KMS-11 (cell line): ENCODE measurements around the gene FAM222B.
"Not testable (repeated sequence)": the region's sequence is repeated elsewhere in the genome, so short reads cannot be mapped to it uniquely, and the experiment has no call there.

Experiments used
- H2AFZ ChIP-seq: fragments of 200-600 bp; sonication (generic); 2 replicates; pipeline ENCODE4 v1.6.1; 2016; ENCODE audit warnings: antibody characterized with exemption, mixed run types, low read depth
- H3K27ac ChIP-seq: fragments of 200-600 bp; sonication (generic); 2 replicates; pipeline ENCODE4 v1.6.1; 2016; ENCODE audit warnings: mild to moderate bottlenecking, mixed run types
- H3K27me3 ChIP-seq: fragments of 200-600 bp; sonication (generic); 2 replicates; pipeline ENCODE4 v1.6.1; 2017; ENCODE audit warnings: mild to moderate bottlenecking, low read depth, mixed run types, moderate library complexity; ENCODE audit not compliant: insufficient read depth
- H3K36me3 ChIP-seq: fragments of 200-600 bp; sonication (generic); 2 replicates; pipeline ENCODE4 v1.6.1; 2017; ENCODE audit warnings: mild to moderate bottlenecking, mixed run types; ENCODE audit not compliant: insufficient read depth
- H3K4me1 ChIP-seq: fragments of 200-600 bp; sonication (generic); 2 replicates; pipeline ENCODE4 v1.6.1; 2016; ENCODE audit warnings: mild to moderate bottlenecking, low read depth, mixed run types; ENCODE audit not compliant: poor library complexity, severe bottlenecking
- H3K4me2 ChIP-seq: fragments of 200-600 bp; sonication (generic); 2 replicates; pipeline ENCODE4 v1.7.0; 2016; ENCODE audit warnings: mild to moderate bottlenecking, mixed run types
- H3K4me3 ChIP-seq: fragments of 200-600 bp; sonication (generic); IDR thresholded peaks from 2 replicates; pipeline ENCODE4 v1.6.1; 2017; ENCODE audit warnings: low read depth, low read length, mixed read lengths; ENCODE audit not compliant: insufficient read depth
- H3K79me2 ChIP-seq: fragments of 200-600 bp; sonication (generic); 2 replicates; pipeline ENCODE4 v1.6.1; 2016; ENCODE audit warnings: low read depth, mixed run types; ENCODE audit not compliant: insufficient read depth
- H3K9ac ChIP-seq: fragments of 200-600 bp; sonication (generic); 2 replicates; pipeline ENCODE4 v1.6.1; 2016; ENCODE audit warnings: mild to moderate bottlenecking, mixed run types
- H4K20me1 ChIP-seq: fragments of 200-600 bp; sonication (generic); 2 replicates; pipeline ENCODE4 v1.6.1; 2016; ENCODE audit warnings: mild to moderate bottlenecking, mixed run types; ENCODE audit not compliant: insufficient read depth
- TF ChIP-seq, protein P1 (sequence below): fragments of 200-600 bp; sonication (generic); conservative IDR thresholded peaks from 2 replicates; pipeline ENCODE4 v1.6.1; 2017; ENCODE audit warnings: low read depth, mild to moderate bottlenecking, antibody characterized with exemption, low read length, moderate library complexity, mixed read lengths

Gene FAM222B

DNA sequence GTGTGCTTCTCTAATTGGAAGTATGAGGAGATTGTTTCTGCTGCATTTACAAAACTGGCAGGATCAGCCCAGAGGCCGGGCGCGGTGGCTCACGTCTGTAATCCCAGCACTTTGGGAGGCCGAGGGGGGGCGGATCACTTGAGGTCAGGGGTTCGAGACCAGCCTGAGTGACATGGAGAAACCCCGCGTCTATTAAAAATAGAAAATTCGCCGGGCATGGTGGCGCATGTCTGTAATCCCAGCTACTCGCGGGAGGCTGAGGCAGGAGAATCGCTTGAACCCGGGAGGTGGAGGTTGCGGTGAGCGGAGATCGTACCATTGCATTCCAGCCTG is 121.6 kb downstream of the FAM222B start:
- Histone ChIP-seq H3K36me3 (peaks cover 25% of the 10 kb centered on the region; the same call in 1 of the 2 replicates), H3K9ac (peak overlapping the region; percentile 96), H3K4me2 (peak overlapping the region; percentile 72), H3K4me1 (peaks cover 51% of the 10 kb centered on the region), H3K79me2 (peaks cover 41% of the 10 kb centered on the region), H3K27ac (peak overlapping the region; percentile 90), H3K4me3 (peak overlapping the region; percentile 65)
- not testable (repeated sequence) for H4K20me1 ChIP-seq, H2AFZ ChIP-seq, H3K27me3 ChIP-seq
- TF ChIP-seq, protein P1, sequence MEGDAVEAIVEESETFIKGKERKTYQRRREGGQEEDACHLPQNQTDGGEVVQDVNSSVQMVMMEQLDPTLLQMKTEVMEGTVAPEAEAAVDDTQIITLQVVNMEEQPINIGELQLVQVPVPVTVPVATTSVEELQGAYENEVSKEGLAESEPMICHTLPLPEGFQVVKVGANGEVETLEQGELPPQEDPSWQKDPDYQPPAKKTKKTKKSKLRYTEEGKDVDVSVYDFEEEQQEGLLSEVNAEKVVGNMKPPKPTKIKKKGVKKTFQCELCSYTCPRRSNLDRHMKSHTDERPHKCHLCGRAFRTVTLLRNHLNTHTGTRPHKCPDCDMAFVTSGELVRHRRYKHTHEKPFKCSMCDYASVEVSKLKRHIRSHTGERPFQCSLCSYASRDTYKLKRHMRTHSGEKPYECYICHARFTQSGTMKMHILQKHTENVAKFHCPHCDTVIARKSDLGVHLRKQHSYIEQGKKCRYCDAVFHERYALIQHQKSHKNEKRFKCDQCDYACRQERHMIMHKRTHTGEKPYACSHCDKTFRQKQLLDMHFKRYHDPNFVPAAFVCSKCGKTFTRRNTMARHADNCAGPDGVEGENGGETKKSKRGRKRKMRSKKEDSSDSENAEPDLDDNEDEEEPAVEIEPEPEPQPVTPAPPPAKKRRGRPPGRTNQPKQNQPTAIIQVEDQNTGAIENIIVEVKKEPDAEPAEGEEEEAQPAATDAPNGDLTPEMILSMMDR: 0 out of 2 replicates have a peak, but pooled peaks have one; percentile 29

DNA sequence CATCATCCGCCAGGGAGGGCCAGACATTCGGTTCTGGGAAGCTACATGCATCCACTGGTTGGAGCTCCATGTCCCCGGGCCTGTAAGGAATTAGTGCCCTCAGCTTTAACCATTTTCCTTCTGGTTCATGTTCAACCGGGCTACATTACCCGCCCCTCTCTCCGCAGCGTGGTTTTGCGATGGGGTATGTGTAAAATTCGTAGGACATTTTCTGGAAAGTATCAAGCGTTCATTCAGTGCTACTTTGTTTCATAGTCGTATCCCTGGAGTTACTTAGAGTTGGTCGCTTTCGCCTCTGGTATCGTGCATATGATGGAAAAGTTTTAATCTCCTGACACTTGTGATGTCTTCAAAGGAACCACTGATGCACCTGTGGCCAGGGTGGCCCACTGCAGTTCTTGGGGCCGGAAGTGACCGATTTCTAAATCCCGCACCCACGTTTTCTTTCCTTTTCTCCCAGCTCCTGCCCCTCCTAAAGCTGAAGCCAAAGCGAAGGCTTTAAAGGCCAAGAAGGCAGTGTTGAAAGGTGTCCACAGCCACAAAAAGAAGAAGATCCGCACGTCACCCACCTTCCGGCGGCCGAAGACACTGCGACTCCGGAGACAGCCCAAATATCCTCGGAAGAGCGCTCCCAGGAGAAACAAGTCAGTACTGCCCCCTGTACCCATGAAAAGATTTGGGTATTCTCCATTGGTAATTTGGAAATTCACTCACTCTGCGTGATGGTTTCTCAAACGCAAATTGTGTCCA is 122.2 kb downstream of the FAM222B start:
- Histone ChIP-seq H3K4me2 (peak overlapping the region; percentile 72), H3K36me3 (peaks cover 25% of the 10 kb centered on the region; the same call in 1 of the 2 replicates), H3K4me3 (peak overlapping the region; percentile 65), H3K9ac (peak overlapping the region; percentile 96), H3K79me2 (peaks cover 38% of the 10 kb centered on the region), H2AFZ (no peak overlapping the region), H3K4me1 (peaks cover 49% of the 10 kb centered on the region), H3K27ac (peak overlapping the region; percentile 90), H3K27me3 (peaks cover 13% of the 10 kb centered on the region), H4K20me1 (0 out of 2 replicates have a peak, but pooled peaks cover 5% of the 10 kb centered on the region)
- TF ChIP-seq, protein P1: no peak; the same call in 1 of the 2 replicates

DNA sequence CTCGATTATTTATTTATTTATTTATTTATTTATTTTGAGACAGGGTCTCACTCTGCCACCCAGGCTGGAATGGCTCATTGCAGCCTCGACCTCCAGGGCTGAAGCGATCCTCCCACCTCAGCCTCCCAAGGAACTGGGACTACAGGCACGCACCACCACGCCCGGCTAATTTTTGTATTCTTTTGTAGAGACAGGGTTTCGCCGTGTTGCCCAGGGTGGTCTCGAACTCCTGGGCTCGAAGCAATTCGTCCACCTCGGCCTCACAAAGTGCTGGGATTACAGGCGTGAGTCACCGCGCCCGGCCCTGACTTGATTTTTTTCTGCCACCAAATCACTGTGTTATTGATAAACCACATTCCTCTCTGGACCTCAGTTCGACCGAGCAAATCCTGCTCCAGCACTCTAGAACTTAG is 123.6 kb downstream of the FAM222B start:
- H3K27ac ChIP-seq: peak overlapping the region; percentile 90
- H4K20me1 ChIP-seq: 0 out of 2 replicates have a peak, but pooled peaks cover 5% of the 10 kb centered on the region
- peaks cover 36% of the 10 kb centered on the region for H3K79me2 ChIP-seq

DNA sequence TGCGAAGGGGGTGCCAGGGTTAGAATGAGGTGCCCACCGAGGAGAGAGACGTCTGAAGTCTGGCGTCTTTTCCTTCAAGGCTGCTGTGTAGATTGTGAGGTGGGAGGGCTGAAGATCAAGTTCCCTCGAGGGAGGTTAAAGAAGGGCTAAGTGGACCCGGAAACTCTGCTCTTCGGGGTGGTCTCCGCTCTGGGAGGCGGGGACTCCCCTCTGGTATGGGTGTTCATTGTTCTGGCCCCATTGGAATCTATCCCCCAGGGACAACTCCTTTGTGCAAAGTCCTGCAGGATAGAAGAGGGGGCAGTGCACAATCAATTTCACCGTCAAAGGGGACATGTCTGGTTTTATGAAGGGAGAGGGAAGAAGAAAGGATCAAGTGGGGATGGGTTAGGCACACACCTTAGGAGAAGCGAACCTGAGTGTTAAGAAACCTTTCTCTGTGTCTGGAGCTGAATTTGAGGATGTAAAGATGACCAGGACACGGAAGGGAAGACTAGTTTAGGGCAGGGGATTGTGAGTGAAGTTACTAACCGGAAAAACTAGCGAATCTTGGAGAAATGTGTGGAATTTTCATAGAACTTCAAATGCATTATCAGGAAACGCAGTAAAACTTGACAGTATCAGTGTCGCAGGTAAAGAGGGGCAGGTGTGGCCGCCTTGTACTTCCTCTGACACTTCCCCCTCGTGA is 124.1 kb downstream of the FAM222B start:
- Histone ChIP-seq H2AFZ (no peak overlapping the region), H4K20me1 (0 out of 2 replicates have a peak, but pooled peaks cover 5% of the 10 kb centered on the region), H3K27me3 (peaks cover 24% of the 10 kb centered on the region), H3K4me1 (peaks cover 30% of the 10 kb centered on the region), H3K4me3 (no peak overlapping the region), H3K36me3 (peaks cover 18% of the 10 kb centered on the region; the same call in 1 of the 2 replicates), H3K79me2 (peaks cover 36% of the 10 kb centered on the region), H3K27ac (no peak overlapping the region), H3K9ac (no peak overlapping the region), H3K4me2 (peak overlapping the region; percentile 86; the same call in 1 of the 2 replicates)
- TF ChIP-seq, protein P1: no peak

More for the DNA sequence above, 123.6 kb downstream of the FAM222B start:
- Histone ChIP-seq H3K4me2 (peak overlapping the region; percentile 86), H3K27me3 (peaks cover 24% of the 10 kb centered on the region), H2AFZ (peak overlapping the region; percentile 86), H3K9ac (peak overlapping the region; percentile 96), H3K4me3 (no peak overlapping the region), H3K36me3 (peaks cover 20% of the 10 kb centered on the region; the same call in 1 of the 2 replicates), H3K4me1 (peaks cover 35% of the 10 kb centered on the region)
- TF ChIP-seq, protein P1: no peak
